ENCODE data around the gene SEM1.
"Not testable (repeated sequence)": the region's sequence is repeated elsewhere in the genome, so short reads cannot be mapped to it uniquely, and the experiment has no call there.

The SEM1 gene

DNA sequence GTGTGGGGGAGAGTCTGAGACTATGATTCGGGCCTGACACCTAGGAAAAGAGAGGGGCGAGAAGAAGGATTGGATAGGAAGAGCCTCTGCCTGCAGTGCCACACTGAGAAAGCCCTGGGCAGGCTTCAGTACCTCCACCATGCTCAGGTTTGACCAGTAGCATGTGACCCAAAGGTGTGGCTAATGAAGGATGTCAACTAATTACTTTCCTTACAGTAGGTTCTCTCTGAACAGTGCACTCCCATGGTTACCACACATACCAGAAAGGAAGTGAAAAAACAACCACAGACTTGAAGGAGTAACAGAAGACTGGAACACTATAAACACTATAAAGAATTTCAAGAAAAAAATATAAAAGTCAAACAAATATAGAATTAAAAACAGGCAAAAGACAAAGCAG is 46.2 kb downstream of the SEM1 start:
- no peak for DNase-seq (ENCODE audit: low read depth in 2 of 2)

DNA sequence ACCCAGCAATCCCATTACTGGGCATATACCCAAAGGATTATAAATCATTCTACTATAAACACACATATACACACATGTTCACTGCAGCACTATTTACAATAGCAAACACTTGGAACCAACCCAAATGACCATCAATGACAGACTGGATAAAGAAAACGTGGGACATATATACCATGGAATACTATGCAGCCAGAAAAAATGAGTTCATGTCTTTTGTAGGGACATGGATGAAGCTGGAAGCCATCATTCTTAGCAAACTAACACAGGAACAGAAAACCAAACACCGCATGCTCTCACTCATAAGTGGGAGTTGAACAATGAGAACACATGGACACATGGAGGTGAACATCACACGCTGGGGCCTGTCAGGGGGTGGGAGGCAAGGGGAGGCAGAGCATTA is 47.5 kb downstream of the SEM1 start:
- DNase-seq (ENCODE audit: low read depth in 2 of 2), result not testable (repeated sequence)

DNA sequence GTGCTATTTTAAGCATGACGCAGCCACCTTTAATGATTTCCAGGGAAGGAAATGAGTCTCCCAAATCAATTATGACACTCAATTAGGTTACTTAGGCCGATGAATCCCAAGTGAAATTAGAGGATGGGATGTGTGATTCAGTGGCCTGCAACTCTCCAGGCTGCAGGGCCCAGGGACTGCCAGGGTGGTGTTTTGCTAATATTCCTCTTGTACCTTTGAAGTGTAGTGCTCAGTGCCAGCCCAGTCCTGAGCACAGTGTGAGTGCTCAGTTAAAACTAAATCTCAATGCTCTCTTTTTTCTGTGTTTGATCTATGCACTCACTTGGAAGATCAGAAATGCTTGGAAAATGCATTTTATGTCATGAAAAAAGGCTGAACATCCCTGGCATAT is 51.6 kb downstream of the SEM1 start:
- no peak for DNase-seq (ENCODE audit: low read depth in 2 of 2)

DNA sequence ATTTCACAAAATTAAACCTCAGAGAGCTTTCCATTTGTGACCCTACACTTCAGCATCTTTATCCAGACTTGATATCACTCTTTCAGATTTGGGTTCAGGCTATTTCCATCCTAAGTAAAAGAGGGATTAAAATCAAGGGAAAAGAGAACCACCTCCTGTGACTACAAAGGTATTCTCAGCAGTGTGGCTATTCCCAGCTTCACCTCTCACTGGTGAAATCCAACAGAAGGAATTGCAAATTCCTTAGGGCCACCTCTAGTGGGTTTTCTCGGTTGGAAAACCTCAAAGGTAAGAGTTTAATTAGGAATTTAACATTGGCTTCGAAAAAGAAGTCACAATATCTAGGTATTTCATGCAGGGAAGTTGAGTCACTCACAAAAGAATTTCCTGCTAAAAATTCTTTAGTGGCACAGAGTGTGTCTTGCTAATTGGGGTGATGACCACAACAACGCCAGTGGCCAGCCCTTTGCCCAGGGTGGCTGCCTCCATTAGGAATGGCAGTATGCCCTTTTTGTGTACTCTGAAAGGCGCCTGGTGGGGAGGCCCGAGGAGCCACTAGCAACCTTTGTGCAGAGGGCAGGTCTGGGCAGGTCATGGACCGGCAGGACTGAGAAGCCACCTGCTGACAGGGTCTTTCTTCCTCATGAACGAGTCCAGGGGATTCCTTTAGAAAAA is 52.2 kb downstream of the SEM1 start:
- no peak for DNase-seq (ENCODE audit: low read depth in 2 of 2)

DNA sequence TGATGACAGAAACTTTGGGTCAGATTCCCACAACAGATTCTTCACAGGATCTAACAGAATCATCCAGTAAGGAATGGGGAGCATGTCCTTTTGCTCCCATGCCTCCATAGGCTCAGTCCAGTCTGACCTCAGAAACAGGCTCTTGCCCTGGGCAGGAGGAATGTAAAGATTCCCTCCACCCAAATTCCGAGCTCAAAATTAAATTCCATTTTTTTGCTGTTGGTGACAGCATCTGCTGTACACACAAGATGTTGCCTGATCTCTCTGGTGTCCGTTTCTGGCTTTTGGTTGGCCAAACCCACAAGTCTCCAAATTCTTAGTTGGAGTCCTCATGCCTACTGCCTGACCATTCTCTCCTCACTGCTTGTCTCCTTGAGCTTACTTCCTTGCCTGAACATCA is 53.7 kb downstream of the SEM1 start:
- no peak for DNase-seq (ENCODE audit: low read depth in 2 of 2)

DNA sequence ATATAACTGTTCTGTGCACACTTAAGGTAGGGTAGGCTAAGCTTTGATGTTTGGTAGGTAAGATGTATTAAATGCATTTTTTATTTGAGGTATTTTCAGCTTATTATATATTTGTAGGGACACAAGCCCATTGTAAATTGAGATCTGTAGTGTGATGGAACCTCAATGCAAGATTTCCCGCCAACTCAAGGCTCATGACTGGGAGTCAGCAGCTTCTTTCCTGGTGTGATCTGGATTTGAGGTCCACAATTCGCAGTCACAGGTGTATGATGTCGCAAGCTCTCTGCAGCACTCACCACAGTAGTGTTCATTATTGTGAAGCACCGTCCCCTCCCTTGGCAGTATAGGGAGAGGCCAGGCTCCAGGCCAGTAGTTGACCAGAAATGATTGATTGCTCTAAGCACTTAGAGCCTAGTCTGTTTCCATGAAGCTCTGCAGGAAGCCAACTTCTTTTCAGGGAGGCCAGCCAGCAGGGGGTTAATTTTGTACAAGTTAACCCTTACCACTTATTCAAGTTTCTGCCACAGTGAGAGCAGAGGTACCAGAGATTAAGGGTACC is 54.9 kb downstream of the SEM1 start:
- DNase-seq (ENCODE audit: low read depth in 2 of 2), result no peak

DNA sequence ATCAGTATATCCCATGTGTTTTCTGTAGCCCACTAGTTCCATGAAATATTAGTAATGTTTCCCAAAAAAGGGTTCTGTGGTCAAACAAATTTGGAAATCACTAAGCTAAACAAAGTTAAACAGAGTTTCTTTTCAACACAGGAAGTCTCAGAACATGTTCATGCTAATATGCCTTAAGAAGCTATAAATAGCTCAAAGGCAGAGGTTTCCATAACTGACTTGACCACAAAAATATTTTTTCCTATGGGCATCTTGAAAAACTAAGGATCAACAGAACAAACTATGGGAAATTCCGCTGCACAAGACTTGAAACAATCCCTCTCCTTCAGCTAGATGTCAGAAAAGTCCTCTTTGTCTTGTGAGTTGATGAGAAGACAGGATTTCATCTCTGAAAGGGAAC is 59.7 kb downstream of the SEM1 start:
- no peak for DNase-seq (ENCODE audit: low read depth in 2 of 2)

DNA sequence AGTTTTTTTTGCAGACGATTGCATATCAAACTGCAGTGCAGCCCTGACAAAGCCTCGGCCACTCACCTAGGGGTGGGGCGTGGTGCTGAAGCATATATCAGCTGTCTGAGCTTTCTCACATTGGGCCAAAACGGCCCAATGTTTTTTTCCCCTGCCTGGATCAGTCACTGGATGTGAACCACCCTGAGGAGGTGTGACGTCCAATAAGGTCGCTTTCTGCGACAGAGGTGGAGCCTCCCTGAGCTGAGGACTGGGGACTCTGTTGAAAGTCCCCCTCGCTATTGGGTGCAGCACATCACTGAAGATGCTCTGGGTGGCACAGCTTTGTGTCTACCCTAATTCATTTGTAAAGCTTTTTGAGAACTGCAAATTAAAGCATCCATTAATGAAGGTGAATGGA is 60.9 kb downstream of the SEM1 start:
- DNase-seq (ENCODE audit: low read depth in 2 of 2), result no peak

DNA sequence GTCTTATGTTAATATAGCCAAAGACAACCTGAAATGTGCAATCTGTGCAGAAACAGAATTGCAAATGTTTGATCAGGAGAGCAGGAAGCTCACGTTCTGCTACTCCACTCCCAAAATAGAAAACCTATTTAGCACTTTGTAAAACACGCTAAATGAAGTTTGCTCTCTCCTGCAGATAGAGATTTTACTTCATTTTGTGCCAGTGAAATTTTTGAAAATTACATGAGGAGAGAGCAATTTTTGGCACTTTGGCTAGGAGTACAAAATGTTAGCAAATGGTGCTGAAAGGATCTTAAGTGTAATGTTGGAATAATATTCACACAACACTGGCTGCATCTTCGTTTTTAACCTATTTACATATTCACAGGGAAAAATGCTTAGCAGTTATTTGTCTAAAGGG is 61.9 kb downstream of the SEM1 start:
- no peak for DNase-seq (ENCODE audit: low read depth in 2 of 2)

DNA sequence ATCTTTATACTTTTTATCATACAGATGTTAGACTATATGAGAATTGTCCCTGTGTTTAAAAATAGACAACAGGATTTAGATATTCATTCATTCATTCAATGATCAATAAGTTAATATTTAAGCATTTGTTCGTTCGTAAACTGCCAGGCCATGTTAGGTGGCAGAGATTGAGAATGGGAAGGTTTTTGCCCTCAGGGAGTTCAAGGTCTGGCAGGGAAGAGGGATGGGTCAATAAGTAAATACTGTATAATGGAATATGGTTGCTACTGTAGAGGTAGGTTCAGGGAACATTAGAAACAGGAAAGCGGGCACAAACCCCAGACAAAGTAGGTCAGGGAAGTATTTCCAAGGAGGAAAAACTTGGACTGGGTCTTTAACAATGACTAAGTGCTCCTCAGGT is 64.6 kb downstream of the SEM1 start:
- DNase-seq (ENCODE audit: low read depth in 2 of 2), result no peak

DNA sequence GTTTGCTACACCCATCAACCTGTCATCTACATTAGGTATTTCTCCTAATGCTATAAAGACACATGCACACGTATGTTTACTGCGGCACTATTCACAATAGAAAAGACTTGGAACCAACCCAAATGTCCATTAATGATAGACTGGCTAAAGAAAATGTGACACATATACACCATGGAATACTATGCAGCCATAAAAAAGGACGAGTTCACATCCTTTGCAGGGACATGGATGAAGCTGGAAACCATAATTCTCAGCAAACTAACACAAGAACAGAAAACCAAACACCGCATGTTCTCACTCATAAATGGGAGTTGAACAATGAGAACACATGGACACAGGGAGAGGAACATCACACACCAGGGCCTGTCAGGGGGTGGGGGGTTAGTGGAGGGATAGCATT is 66.2 kb downstream of the SEM1 start:
- DNase-seq (ENCODE audit: low read depth in 2 of 2), result not testable (repeated sequence)

DNA sequence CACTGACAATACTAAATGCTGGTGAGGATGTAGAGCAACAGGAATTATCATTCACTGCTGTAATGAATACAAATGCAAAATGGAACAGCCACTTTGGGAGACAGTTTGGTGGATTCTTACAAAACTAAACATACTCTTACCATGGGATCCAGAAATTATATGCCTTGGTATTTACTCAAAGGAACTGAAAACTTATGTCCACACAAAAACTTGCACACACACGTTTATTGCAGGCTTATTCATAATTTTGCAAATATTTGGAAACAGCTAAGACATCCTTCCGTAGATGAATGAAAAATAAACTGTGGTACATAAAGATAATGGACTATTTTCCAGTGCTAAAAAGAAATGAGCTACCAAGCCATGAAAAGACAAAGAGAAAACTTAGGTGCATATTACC is 69.6 kb downstream of the SEM1 start:
- no peak for DNase-seq (ENCODE audit: low read depth in 2 of 2)

All from stimulated activated CD8-positive, alpha-beta memory T cell treated with anti-CD3 and anti-CD28 coated beads, Interleukin-7, amount 100 ng/mL, for 4 hours (primary cell).